ENCODE results near the gene MRPL33.

The MRPL33 gene

DNA sequence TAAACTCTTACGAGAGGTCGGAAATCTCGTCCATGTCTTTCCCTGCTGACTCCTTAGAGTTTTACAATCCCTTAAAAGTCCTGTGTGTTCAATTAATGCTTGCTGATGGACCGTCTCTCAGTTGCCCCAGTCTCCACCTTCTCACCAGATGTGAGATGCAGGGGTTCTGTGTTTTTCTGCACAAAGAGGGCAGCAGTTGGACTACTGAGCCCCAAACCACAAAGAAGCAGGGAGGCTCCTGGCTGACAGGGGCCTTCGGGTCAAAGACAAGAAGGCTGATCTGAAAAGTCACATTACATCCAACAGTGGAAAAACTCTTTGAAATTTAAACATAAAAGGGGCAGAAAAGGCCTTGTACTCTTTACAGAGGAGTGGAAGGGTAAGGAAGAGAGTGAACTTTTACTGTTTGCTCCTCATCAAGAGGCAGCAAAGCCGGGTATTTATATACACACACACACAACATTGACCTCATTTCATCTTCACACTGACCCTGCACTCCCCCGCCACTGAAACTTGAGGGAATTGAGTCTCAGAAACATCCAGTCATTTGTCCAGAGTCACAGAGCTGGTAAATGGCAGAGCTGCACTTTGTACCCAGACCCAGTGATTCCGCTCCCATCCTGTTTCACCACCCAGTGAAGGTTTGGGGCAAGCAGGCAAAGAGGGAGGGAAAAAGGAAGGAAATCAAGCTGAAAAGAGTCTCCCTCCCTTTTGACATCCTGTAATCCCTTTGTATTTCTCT, 23.7 kb downstream of the MRPL33 start:
- 83% methylated on average over 4 of the region's 8 CpGs for WGBS (ENCODE audit: insufficient coverage)
- no peaks in the 10 kb centered on the region for H3K27me3 ChIP-seq (replicated peaks in 2 of 5; ENCODE audit: control insufficient read depth in 4 of 5, insufficient read depth in 5 of 5, low read length in 4 of 5)
- no peak overlapping the region for H3K4me3 ChIP-seq (ENCODE audit: control insufficient read depth in 1 of 7, extremely low read depth in 1 of 7, insufficient read depth in 4 of 7, low read depth in 2 of 7, low read length in 6 of 7)
- peaks cover 0 to 29% (median 2%) of the 10 kb centered on the region in 4 experiments for H3K4me1 ChIP-seq (ENCODE audit: control extremely low read depth in 1 of 4, control insufficient read depth in 4 of 4, insufficient read depth in 4 of 4, low read length in 3 of 4)
- no peak for DNase-seq
- no peaks in the 10 kb centered on the region for H3K36me3 ChIP-seq (ENCODE audit: control insufficient read depth in 4 of 4, insufficient read depth in 4 of 4, low read length in 3 of 4)
- CTCF ChIA-PET, result interaction anchor here (0.6 kb wide), 1 partner anchor 19 kb away, joined by 4 read pairs; no protein-coding TSS in a partner anchor
- no peaks in the 10 kb centered on the region for H3K9me3 ChIP-seq (ENCODE audit: control extremely low read depth in 1 of 5, control insufficient read depth in 4 of 5, insufficient read depth in 2 of 5, low read depth in 1 of 5, low read length in 4 of 5)
- POLR2A ChIA-PET, result no interaction called here
- H3K27ac ChIP-seq (ENCODE audit: insufficient read depth in 1 of 2, low read depth in 1 of 2, low read length in 2 of 2, poor library complexity in 1 of 2, severe bottlenecking in 2 of 2), result no peak overlapping the region

DNA sequence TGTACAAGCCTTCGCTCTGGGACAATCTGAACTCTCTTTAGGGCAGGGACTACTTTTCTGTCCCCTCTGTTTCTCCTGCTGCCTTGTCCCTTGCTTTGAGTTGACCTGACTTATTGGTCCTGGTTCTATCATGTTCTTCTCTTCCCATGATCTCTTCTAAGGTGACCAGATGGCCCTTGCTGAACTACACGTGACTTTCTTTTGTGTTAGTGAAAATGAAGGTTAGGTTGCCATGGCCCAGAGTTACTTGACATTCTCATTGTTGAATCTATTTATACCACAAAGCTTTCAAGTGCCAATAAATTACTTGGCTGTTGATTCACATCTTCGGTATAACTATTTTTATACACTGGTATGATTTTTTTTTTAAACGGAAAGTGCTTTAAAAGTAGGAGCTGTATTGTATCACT, 24.4 kb downstream of the MRPL33 start:
- Histone ChIP-seq H3K4me1 (ENCODE audit: control extremely low read depth in 1 of 4, control insufficient read depth in 4 of 4, insufficient read depth in 4 of 4, low read length in 3 of 4) (peaks cover 0 to 29% (median 2%) of the 10 kb centered on the region in 4 experiments), H3K4me3 (ENCODE audit: control insufficient read depth in 1 of 7, extremely low read depth in 1 of 7, insufficient read depth in 4 of 7, low read depth in 2 of 7, low read length in 6 of 7) (no peak overlapping the region), H3K9me3 (ENCODE audit: control extremely low read depth in 1 of 5, control insufficient read depth in 4 of 5, insufficient read depth in 2 of 5, low read depth in 1 of 5, low read length in 4 of 5) (no peaks in the 10 kb centered on the region), H3K27ac (ENCODE audit: insufficient read depth in 1 of 2, low read depth in 1 of 2, low read length in 2 of 2, poor library complexity in 1 of 2, severe bottlenecking in 2 of 2) (no peak overlapping the region), H3K27me3 (replicated peaks in 2 of 5; ENCODE audit: control insufficient read depth in 4 of 5, insufficient read depth in 5 of 5, low read length in 4 of 5) (no peaks in the 10 kb centered on the region), H3K36me3 (ENCODE audit: control insufficient read depth in 4 of 4, insufficient read depth in 4 of 4, low read length in 3 of 4) (no peaks in the 10 kb centered on the region)
- 90% methylated on average over 1 of the region's 4 CpGs for WGBS (ENCODE audit: insufficient coverage)
- ChIA-PET POLR2A (no interaction called here), CTCF (no interaction called here)
- no peak for DNase-seq

DNA sequence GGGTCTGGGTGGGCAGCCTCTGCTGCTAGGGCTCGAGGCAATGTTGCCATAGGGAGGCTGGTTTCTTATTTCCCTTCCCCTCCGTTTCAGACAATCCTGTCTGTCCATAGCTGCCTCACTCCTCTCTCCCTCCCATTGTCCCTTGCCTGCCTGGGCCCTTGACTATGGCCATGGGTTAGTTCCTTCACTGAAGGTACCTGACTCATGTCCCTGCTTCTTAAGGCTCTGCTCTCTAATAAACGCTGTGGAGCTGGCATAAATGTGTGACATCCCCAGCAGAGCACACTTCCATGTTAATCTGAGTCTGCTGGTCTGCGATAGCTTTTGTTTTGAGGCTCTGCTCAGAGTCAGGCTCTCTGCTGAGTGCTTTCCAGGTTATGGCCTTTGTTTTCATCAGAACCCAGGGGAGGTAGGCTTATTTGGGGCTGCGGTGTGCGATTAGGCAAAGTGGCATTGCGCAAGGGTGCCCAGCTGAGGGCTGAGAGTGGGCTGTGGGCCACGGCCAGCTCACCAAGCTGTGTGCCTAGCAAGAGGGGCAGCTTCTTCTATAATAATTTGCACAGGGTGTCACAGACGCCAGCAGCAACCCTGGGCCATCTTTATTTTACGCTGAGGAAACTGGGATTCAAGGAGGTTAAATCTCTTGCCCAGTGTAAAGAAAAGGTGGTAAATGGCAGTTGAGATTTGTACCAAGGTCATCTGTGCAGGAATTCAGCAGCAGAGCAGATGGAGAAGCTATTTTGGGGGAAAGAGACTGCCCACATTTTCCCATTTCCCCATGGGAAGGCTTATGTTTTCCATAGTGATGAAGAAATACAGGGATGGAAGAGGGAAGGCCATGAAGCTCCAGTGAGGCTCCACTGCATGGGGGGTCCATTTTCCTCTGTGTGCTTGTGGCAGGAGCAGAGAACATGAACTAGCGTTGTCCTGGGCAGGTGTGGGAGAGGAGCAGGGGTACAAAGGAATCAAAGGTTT, 25.6 kb downstream of the MRPL33 start:
- ChIA-PET CTCF (interaction anchor here (0.5 to 1.2 kb wide), 2 partner anchors 127 to 1156 kb away, joined by 3 read pairs; partner anchors contain the start of gene CIB4), POLR2A (no interaction called here)
- peaks cover 0 to 29% (median 2%) of the 10 kb centered on the region in 4 experiments for H3K4me1 ChIP-seq (ENCODE audit: control extremely low read depth in 1 of 4, control insufficient read depth in 4 of 4, insufficient read depth in 4 of 4, low read length in 3 of 4)
- 88% methylated on average over 8 of the region's 11 CpGs for WGBS (ENCODE audit: insufficient coverage)
- H3K27ac ChIP-seq (ENCODE audit: insufficient read depth in 1 of 2, low read depth in 1 of 2, low read length in 2 of 2, poor library complexity in 1 of 2, severe bottlenecking in 2 of 2), result no peak overlapping the region
- no peak overlapping the region for H3K4me3 ChIP-seq (ENCODE audit: control insufficient read depth in 1 of 7, extremely low read depth in 1 of 7, insufficient read depth in 4 of 7, low read depth in 2 of 7, low read length in 6 of 7)
- no peaks in the 10 kb centered on the region for H3K36me3 ChIP-seq (ENCODE audit: control insufficient read depth in 4 of 4, insufficient read depth in 4 of 4, low read length in 3 of 4)
- DNase-seq, result no peak
- H3K27me3 ChIP-seq (replicated peaks in 2 of 5; ENCODE audit: control insufficient read depth in 4 of 5, insufficient read depth in 5 of 5, low read length in 4 of 5), result no peaks in the 10 kb centered on the region
- H3K9me3 ChIP-seq (ENCODE audit: control extremely low read depth in 1 of 5, control insufficient read depth in 4 of 5, insufficient read depth in 2 of 5, low read depth in 1 of 5, low read length in 4 of 5), result no peaks in the 10 kb centered on the region

DNA sequence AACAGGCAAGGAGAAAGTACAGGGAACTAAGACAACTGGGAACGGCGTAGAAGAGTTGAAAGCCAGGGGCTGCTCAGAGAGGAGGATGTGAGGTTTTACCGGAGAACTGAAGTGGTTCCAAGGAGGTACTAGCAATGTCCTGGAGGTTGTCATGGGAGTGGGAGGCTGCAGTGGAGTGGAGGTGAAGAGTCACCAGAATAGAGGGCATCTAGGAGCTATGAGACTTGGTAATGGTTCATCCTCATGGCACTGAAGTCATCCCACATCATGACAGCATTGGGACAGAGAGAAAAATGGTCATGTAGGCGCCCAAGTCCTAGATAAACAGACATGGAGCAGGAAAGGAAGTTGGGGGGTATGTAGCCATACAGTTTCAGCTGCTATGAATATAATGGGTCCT, 26.3 kb downstream of the MRPL33 start:
- POLR2A ChIA-PET, result no interaction called here
- peaks cover 0 to 26% (median 2%) of the 10 kb centered on the region in 4 experiments for H3K4me1 ChIP-seq (ENCODE audit: control extremely low read depth in 1 of 4, control insufficient read depth in 4 of 4, insufficient read depth in 4 of 4, low read length in 3 of 4)
- H3K4me3 ChIP-seq (ENCODE audit: control insufficient read depth in 1 of 7, extremely low read depth in 1 of 7, insufficient read depth in 4 of 7, low read depth in 2 of 7, low read length in 6 of 7), result no peak overlapping the region
- CTCF ChIA-PET, result no interaction called here
- DNase-seq, result no peak
- H3K27ac ChIP-seq (ENCODE audit: insufficient read depth in 1 of 2, low read depth in 1 of 2, low read length in 2 of 2, poor library complexity in 1 of 2, severe bottlenecking in 2 of 2), result no peak overlapping the region
- H3K36me3 ChIP-seq (ENCODE audit: control insufficient read depth in 4 of 4, insufficient read depth in 4 of 4, low read length in 3 of 4), result no peaks in the 10 kb centered on the region
- H3K27me3 ChIP-seq (replicated peaks in 2 of 5; ENCODE audit: control insufficient read depth in 4 of 5, insufficient read depth in 5 of 5, low read length in 4 of 5), result no peaks in the 10 kb centered on the region
- 92% methylated on average over 4 of the region's 4 CpGs for WGBS (ENCODE audit: insufficient coverage)
- H3K9me3 ChIP-seq (ENCODE audit: control extremely low read depth in 1 of 5, control insufficient read depth in 4 of 5, insufficient read depth in 2 of 5, low read depth in 1 of 5, low read length in 4 of 5), result no peaks in the 10 kb centered on the region

DNA sequence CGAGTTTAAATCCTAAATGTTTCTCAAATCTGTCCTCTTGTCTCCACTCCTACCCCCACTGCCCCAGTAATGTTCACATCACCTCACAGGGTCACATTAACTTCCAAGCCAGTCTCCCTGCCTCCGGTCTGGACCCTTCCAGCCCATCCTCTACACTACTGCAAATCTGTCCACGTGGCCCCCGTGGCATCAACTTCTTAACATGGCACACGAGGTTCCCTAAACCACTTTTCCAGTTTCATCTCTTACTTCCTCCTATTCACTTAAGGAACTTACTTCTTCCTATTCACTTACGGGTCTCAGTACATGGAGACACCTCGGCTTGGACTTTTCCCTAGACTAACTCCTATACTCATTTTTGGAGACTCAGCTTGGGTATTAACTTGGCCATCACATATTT, 27.0 kb downstream of the MRPL33 start:
- peaks cover 0 to 31% (median 2%) of the 10 kb centered on the region in 4 experiments for H3K4me1 ChIP-seq (ENCODE audit: control extremely low read depth in 1 of 4, control insufficient read depth in 4 of 4, insufficient read depth in 4 of 4, low read length in 3 of 4)
- DNase-seq, result no peak
- H3K9me3 ChIP-seq (ENCODE audit: control extremely low read depth in 1 of 5, control insufficient read depth in 4 of 5, insufficient read depth in 2 of 5, low read depth in 1 of 5, low read length in 4 of 5), result no peaks in the 10 kb centered on the region
- H3K27ac ChIP-seq (ENCODE audit: insufficient read depth in 1 of 2, low read depth in 1 of 2, low read length in 2 of 2, poor library complexity in 1 of 2, severe bottlenecking in 2 of 2), result no peak overlapping the region
- POLR2A ChIA-PET, result no interaction called here
- WGBS (ENCODE audit: insufficient coverage), result 90% methylated on average over 7 of the region's 7 CpGs
- H3K4me3 ChIP-seq (ENCODE audit: control insufficient read depth in 1 of 7, extremely low read depth in 1 of 7, insufficient read depth in 4 of 7, low read depth in 2 of 7, low read length in 6 of 7), result no peak overlapping the region
- CTCF ChIA-PET, result interaction anchor here (1.6 kb wide), 1 partner anchor 12 kb away, joined by 3 read pairs; no protein-coding TSS in a partner anchor
- H3K27me3 ChIP-seq (replicated peaks in 2 of 5; ENCODE audit: control insufficient read depth in 4 of 5, insufficient read depth in 5 of 5, low read length in 4 of 5), result no peaks in the 10 kb centered on the region
- H3K36me3 ChIP-seq (ENCODE audit: control insufficient read depth in 4 of 4, insufficient read depth in 4 of 4, low read length in 3 of 4), result no peaks in the 10 kb centered on the region

DNA sequence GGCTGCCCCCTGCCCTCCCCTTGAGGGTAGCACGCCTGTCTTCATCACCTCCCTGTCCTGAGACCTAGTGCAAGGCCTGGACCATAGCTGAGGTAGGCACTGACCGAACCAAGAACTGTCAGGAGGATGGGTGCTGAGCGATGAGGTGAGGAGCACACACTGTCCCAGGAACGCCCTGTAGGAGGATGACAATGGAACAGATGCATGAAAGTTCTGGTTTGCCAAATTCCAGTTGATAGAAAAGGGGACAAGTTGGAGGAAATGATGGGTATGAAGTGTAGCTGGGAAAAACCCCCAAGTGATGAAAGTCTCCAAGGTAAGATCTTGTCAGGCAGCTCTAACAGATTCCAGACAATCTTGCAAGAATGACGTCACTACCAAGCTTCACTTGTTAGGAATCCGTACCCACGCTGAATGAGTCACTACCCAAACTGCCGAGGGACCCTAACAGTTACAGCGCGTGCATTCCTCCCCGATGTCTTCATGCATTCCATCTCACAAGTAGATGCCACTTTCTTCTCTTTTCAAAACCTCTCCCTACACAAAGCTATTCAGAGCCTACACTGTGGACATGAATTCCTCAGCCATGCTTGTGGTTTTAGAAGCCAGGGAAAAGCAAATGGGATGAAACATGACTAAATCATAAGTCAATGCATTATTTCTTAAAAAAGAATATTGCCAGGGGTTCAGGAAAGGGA, 27.6 kb downstream of the MRPL33 start:
- Histone ChIP-seq H3K36me3 (ENCODE audit: control insufficient read depth in 4 of 4, insufficient read depth in 4 of 4, low read length in 3 of 4) (no peaks in the 10 kb centered on the region), H3K27me3 (replicated peaks in 2 of 5; ENCODE audit: control insufficient read depth in 4 of 5, insufficient read depth in 5 of 5, low read length in 4 of 5) (no peaks in the 10 kb centered on the region), H3K4me3 (ENCODE audit: control insufficient read depth in 1 of 7, extremely low read depth in 1 of 7, insufficient read depth in 4 of 7, low read depth in 2 of 7, low read length in 6 of 7) (no peak overlapping the region), H3K4me1 (ENCODE audit: control extremely low read depth in 1 of 4, control insufficient read depth in 4 of 4, insufficient read depth in 4 of 4, low read length in 3 of 4) (peaks cover 0 to 37% (median 3%) of the 10 kb centered on the region in 4 experiments), H3K27ac (ENCODE audit: insufficient read depth in 1 of 2, low read depth in 1 of 2, low read length in 2 of 2, poor library complexity in 1 of 2, severe bottlenecking in 2 of 2) (no peak overlapping the region), H3K9me3 (ENCODE audit: control extremely low read depth in 1 of 5, control insufficient read depth in 4 of 5, insufficient read depth in 2 of 5, low read depth in 1 of 5, low read length in 4 of 5) (no peaks in the 10 kb centered on the region)
- WGBS (ENCODE audit: insufficient coverage), result 96% methylated on average over 6 of the region's 11 CpGs
- POLR2A ChIA-PET, result interaction anchor here (0.6 kb wide), 1 partner anchor 732 kb away, joined by 3 read pairs; no protein-coding TSS in a partner anchor
- CTCF ChIA-PET, result interaction anchor here (0.8 to 1.6 kb wide), 2 partner anchors 11 to 295 kb away, joined by 3 read pairs; no protein-coding TSS in a partner anchor
- DNase-seq, result peak in 2 of 3 donors; percentile 14 to 20

Data from common myeloid progenitor, CD34-positive (primary cell).